Measurements from ENCODE around the gene TACC3. TPM values are rescaled to one million over a fixed set of nuclear protein-coding genes. Genes with fewer than 3 reads are reported as not detected.

TACC3 gene
- polyA plus RNA-seq, 4 donors: 11.9 to 41.4 (median 18.5) TPM

- DNase-seq (no peak), FAIRE-seq (no peak)
- H3K27me3 ChIP-seq (ENCODE audit: control insufficient read depth in 3 of 3, insufficient read depth in 3 of 3, low read length in 3 of 3): peaks cover 0 to 1% (median 0%) of the 10 kb centered on the region in 3 donors
- peaks cover 0 to 41% (median 0%) of the 10 kb centered on the region in 3 donors for H3K4me1 ChIP-seq (ENCODE audit: control insufficient read depth in 3 of 3, insufficient read depth in 2 of 3, low read depth in 1 of 3, low read length in 2 of 3)
- H3K27ac ChIP-seq (ENCODE audit: low read depth in 1 of 3, low read length in 2 of 3): no peak overlapping the region
- WGBS, 3 donors: 50 to 60% (median 59%) methylated on average over 18 to 25 of the region's 25 CpGs
- H3K36me3 ChIP-seq (ENCODE audit: control insufficient read depth in 3 of 3, insufficient read depth in 2 of 3, low read depth in 1 of 3, low read length in 3 of 3): no peaks in the 10 kb centered on the region
- H3K9me3 ChIP-seq (ENCODE audit: control insufficient read depth in 2 of 2, insufficient read depth in 1 of 2, low read depth in 1 of 2, low read length in 1 of 2): no peaks in the 10 kb centered on the region
- no peak overlapping the region for H3K4me3 ChIP-seq (ENCODE audit: low read depth in 1 of 3, low read length in 3 of 3)
These were observed 66.2 kb downstream of the TACC3 start for GRCh38 chr4:1787411-1788077.

- Histone ChIP-seq H3K36me3 (ENCODE audit: control insufficient read depth in 3 of 3, insufficient read depth in 2 of 3, low read depth in 1 of 3, low read length in 3 of 3) (no peaks in the 10 kb centered on the region), H3K4me1 (ENCODE audit: control insufficient read depth in 3 of 3, insufficient read depth in 2 of 3, low read depth in 1 of 3, low read length in 2 of 3) (peaks cover 0 to 45% (median 0%) of the 10 kb centered on the region in 3 donors)
- no peak for FAIRE-seq
These were observed 67.1 kb downstream of the TACC3 start for GRCh38 chr4:1788254-1788973.

GRCh38 chr4:1789552-1789951 is 68.2 kb downstream of the TACC3 start:
- 90 to 99% (median 90%) methylated on average over 14 to 21 of the region's 21 CpGs for WGBS, 3 donors
- H3K27ac ChIP-seq (ENCODE audit: low read depth in 1 of 3, low read length in 2 of 3): no peak overlapping the region
- FAIRE-seq: no peak
- H3K36me3 ChIP-seq (ENCODE audit: control insufficient read depth in 3 of 3, insufficient read depth in 2 of 3, low read depth in 1 of 3, low read length in 3 of 3): peaks cover 0 to 6% (median 0%) of the 10 kb centered on the region in 3 donors
- H3K4me3 ChIP-seq (ENCODE audit: low read depth in 1 of 3, low read length in 3 of 3): no peak overlapping the region
- no peaks in the 10 kb centered on the region for H3K9me3 ChIP-seq (ENCODE audit: control insufficient read depth in 2 of 2, insufficient read depth in 1 of 2, low read depth in 1 of 2, low read length in 1 of 2)
- peaks cover 0 to 2% (median 0%) of the 10 kb centered on the region in 3 donors for H3K27me3 ChIP-seq (ENCODE audit: control insufficient read depth in 3 of 3, insufficient read depth in 3 of 3, low read length in 3 of 3)
- DNase-seq: no peak
- H3K4me1 ChIP-seq (ENCODE audit: control insufficient read depth in 3 of 3, insufficient read depth in 2 of 3, low read depth in 1 of 3, low read length in 2 of 3): peaks cover 0 to 42% (median 0%) of the 10 kb centered on the region in 3 donors

More at GRCh38 chr4:1788254-1788973, 67.1 kb downstream of the TACC3 start:
- 73 to 82% (median 79%) methylated on average over 13 of the region's 13 CpGs for WGBS, 3 donors
- H3K27ac ChIP-seq (ENCODE audit: low read depth in 1 of 3, low read length in 2 of 3): no peak overlapping the region
- no peaks in the 10 kb centered on the region for H3K9me3 ChIP-seq (ENCODE audit: control insufficient read depth in 2 of 2, insufficient read depth in 1 of 2, low read depth in 1 of 2, low read length in 1 of 2)
- DNase-seq: no peak
- H3K4me3 ChIP-seq (ENCODE audit: low read depth in 1 of 3, low read length in 3 of 3): no peak overlapping the region
- H3K27me3 ChIP-seq (ENCODE audit: control insufficient read depth in 3 of 3, insufficient read depth in 3 of 3, low read length in 3 of 3): peaks cover 0 to 2% (median 0%) of the 10 kb centered on the region in 3 donors

- WGBS, 3 donors: 76 to 88% (median 80%) methylated on average over 10 of the region's 10 CpGs
- FAIRE-seq: no peak
These were observed 68.7 kb downstream of the TACC3 start for GRCh38 chr4:1790005-1790404.

GRCh38 chr4:1792158-1792831 is 71.0 kb downstream of the TACC3 start:
- FAIRE-seq: no peak
- Histone ChIP-seq H3K4me3 (ENCODE audit: low read depth in 1 of 3, low read length in 3 of 3) (peak overlapping the region in 1 of 3 donors; percentile 94), H3K9me3 (ENCODE audit: control insufficient read depth in 2 of 2, insufficient read depth in 1 of 2, low read depth in 1 of 2, low read length in 1 of 2) (no peaks in the 10 kb centered on the region), H3K36me3 (ENCODE audit: control insufficient read depth in 3 of 3, insufficient read depth in 2 of 3, low read depth in 1 of 3, low read length in 3 of 3) (peaks cover 0 to 29% (median 0%) of the 10 kb centered on the region in 3 donors), H3K27me3 (ENCODE audit: control insufficient read depth in 3 of 3, insufficient read depth in 3 of 3, low read length in 3 of 3) (peaks cover 2 to 6% (median 6%) of the 10 kb centered on the region in 3 donors), H3K4me1 (ENCODE audit: control insufficient read depth in 3 of 3, insufficient read depth in 2 of 3, low read depth in 1 of 3, low read length in 2 of 3) (peaks cover 0 to 31% (median 8%) of the 10 kb centered on the region in 3 donors), H3K27ac (ENCODE audit: low read depth in 1 of 3, low read length in 2 of 3) (peak overlapping the region in 2 of 3 donors; percentile 41 to 71)
- 44 to 54% (median 53%) methylated on average over 20 to 29 of the region's 29 CpGs for WGBS, 3 donors
- DNase-seq: no peak

More at GRCh38 chr4:1790005-1790404, 68.7 kb downstream of the TACC3 start:
- no peaks in the 10 kb centered on the region for H3K9me3 ChIP-seq (ENCODE audit: control insufficient read depth in 2 of 2, insufficient read depth in 1 of 2, low read depth in 1 of 2, low read length in 1 of 2)
- peaks cover 0 to 2% (median 0%) of the 10 kb centered on the region in 3 donors for H3K27me3 ChIP-seq (ENCODE audit: control insufficient read depth in 3 of 3, insufficient read depth in 3 of 3, low read length in 3 of 3)
- H3K36me3 ChIP-seq (ENCODE audit: control insufficient read depth in 3 of 3, insufficient read depth in 2 of 3, low read depth in 1 of 3, low read length in 3 of 3): peaks cover 0 to 7% (median 0%) of the 10 kb centered on the region in 3 donors
- H3K27ac ChIP-seq (ENCODE audit: low read depth in 1 of 3, low read length in 2 of 3): no peak overlapping the region
- peaks cover 0 to 38% (median 0%) of the 10 kb centered on the region in 3 donors for H3K4me1 ChIP-seq (ENCODE audit: control insufficient read depth in 3 of 3, insufficient read depth in 2 of 3, low read depth in 1 of 3, low read length in 2 of 3)
- no peak for DNase-seq
- no peak overlapping the region for H3K4me3 ChIP-seq (ENCODE audit: low read depth in 1 of 3, low read length in 3 of 3)

- Histone ChIP-seq H3K36me3 (ENCODE audit: control insufficient read depth in 3 of 3, insufficient read depth in 2 of 3, low read depth in 1 of 3, low read length in 3 of 3) (peaks cover 0 to 36% (median 0%) of the 10 kb centered on the region in 3 donors), H3K4me1 (ENCODE audit: control insufficient read depth in 3 of 3, insufficient read depth in 2 of 3, low read depth in 1 of 3, low read length in 2 of 3) (peaks cover 0 to 33% (median 8%) of the 10 kb centered on the region in 3 donors), H3K27ac (ENCODE audit: low read depth in 1 of 3, low read length in 2 of 3) (peak within 1 kb of the TSS; percentile 64 to 94 (median 92)), H3K4me3 (ENCODE audit: low read depth in 1 of 3, low read length in 3 of 3) (peak within 1 kb of the TSS; percentile 50 to 94 (median 81)), H3K27me3 (ENCODE audit: control insufficient read depth in 3 of 3, insufficient read depth in 3 of 3, low read length in 3 of 3) (peaks cover 2 to 6% (median 6%) of the 10 kb centered on the region in 3 donors), H3K9me3 (ENCODE audit: control insufficient read depth in 2 of 2, insufficient read depth in 1 of 2, low read depth in 1 of 2, low read length in 1 of 2) (no peaks in the 10 kb centered on the region)
- FAIRE-seq (no peak), DNase-seq (peak; percentile 66 to 85)
- WGBS, 3 donors: 1 to 2% (median 1%) methylated on average over 23 to 95 of the region's 95 CpGs
These were observed 71.6 kb downstream of the TACC3 start, which contains the start of gene FGFR3 for GRCh38 chr4:1792832-1793495. TSS of gene FGFR3 (plus strand) at chr4:1793293. CDS start at chr4:1793935, 642 bp downstream.

- Histone ChIP-seq H3K9me3 (ENCODE audit: control insufficient read depth in 2 of 2, insufficient read depth in 1 of 2, low read depth in 1 of 2, low read length in 1 of 2) (no peaks in the 10 kb centered on the region), H3K27me3 (ENCODE audit: control insufficient read depth in 3 of 3, insufficient read depth in 3 of 3, low read length in 3 of 3) (peaks cover 2 to 6% (median 6%) of the 10 kb centered on the region in 3 donors), H3K36me3 (ENCODE audit: control insufficient read depth in 3 of 3, insufficient read depth in 2 of 3, low read depth in 1 of 3, low read length in 3 of 3) (peaks cover 0 to 39% (median 0%) of the 10 kb centered on the region in 3 donors), H3K27ac (ENCODE audit: low read depth in 1 of 3, low read length in 2 of 3) (peak overlapping the region; percentile 64 to 94 (median 92)), H3K4me1 (ENCODE audit: control insufficient read depth in 3 of 3, insufficient read depth in 2 of 3, low read depth in 1 of 3, low read length in 2 of 3) (peaks cover 0 to 36% (median 8%) of the 10 kb centered on the region in 3 donors), H3K4me3 (ENCODE audit: low read depth in 1 of 3, low read length in 3 of 3) (peak overlapping the region; percentile 50 to 94 (median 81))
- FAIRE-seq: no peak
- DNase-seq: peak in 1 of 2 donors; percentile 45
- 0 to 1% (median 0%) methylated on average over 3 to 44 of the region's 44 CpGs for WGBS, 3 donors
These were observed 72.1 kb downstream of the TACC3 start for GRCh38 chr4:1793496-1793840.
